Measurements from ENCODE around the gene STIP1. TPM values are rescaled to one million over a fixed set of nuclear protein-coding genes. Genes with fewer than 3 reads are reported as not detected.
A peak's percentile ranks its signal among the peaks of the same experiment; 100 is the strongest.

STIP1 gene
- total RNA-seq, 4 donors from 2014 or later: 141 to 193 (median 168) TPM

GRCh38 chr11:64208796-64209562, 23.0 kb downstream of the STIP1 start:
- Histone ChIP-seq H3K9me3 (no peaks in the 10 kb centered on the region), H3K36me3 (peaks cover 0 to 30% of the 10 kb centered on the region in 2 donors), H3K4me3 (no peak overlapping the region), H3K27ac (peak overlapping the region; percentile 70 to 78 (median 78)), H3K27me3 (no peaks in the 10 kb centered on the region), H3K4me1 (peaks cover 14 to 16% of the 10 kb centered on the region in 2 donors)
- intact Hi-C loops (cut with DNase I; ENCODE audit: low total_unique reads): no loop called here
- ATAC-seq: no peak
- in situ Hi-C loops (cut with MboI; ENCODE audit: low sequenced_read_pairs in 4 of 4): loop anchor here in 1 of 4 donors (5.0 kb wide), 1 partner anchor 93 kb away; the partner anchor contains the start of gene CATSPERZ
- TF ChIP-seq CTCF (IDR thresholded peaks at IDR 0.05 in 4 of 5, conservative IDR thresholded peaks at IDR 0.05 in 1 of 5) (no peak), POLR2A (IDR thresholded peaks at IDR 0.05) (no peak)
- DNase-seq: no peak

DNA sequence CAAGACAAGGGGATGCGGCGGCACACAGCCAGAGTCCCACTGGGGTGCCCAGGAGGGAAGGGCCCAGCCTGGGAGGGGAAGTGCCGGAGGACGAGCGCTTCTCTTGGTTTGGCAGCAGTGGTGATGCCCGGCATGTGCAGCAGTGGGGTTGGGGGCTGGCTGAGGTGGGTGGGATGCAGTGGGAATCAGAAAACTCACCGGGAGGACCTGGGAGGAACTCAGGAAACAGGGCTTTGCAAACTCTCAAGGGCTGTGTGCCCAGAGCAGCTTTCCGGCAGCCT, 23.5 kb downstream of the STIP1 start:
- Histone ChIP-seq H3K9me3 (no peaks in the 10 kb centered on the region), H3K4me1 (peaks cover 9 to 11% of the 10 kb centered on the region in 2 donors), H3K36me3 (peaks cover 0 to 26% of the 10 kb centered on the region in 2 donors), H3K27me3 (no peaks in the 10 kb centered on the region), H3K4me3 (no peak overlapping the region), H3K27ac (no peak overlapping the region)
- DNase-seq: no peak
- in situ Hi-C loops (cut with MboI; ENCODE audit: low sequenced_read_pairs in 4 of 4) (loop anchor here in 1 of 4 donors (5.0 kb wide), 1 partner anchor 93 kb away; the partner anchor contains the start of gene CATSPERZ), intact Hi-C loops (cut with DNase I; ENCODE audit: low total_unique reads) (no loop called here)
- TF ChIP-seq POLR2A (IDR thresholded peaks at IDR 0.05) (no peak), CTCF (IDR thresholded peaks at IDR 0.05 in 4 of 5, conservative IDR thresholded peaks at IDR 0.05 in 1 of 5) (no peak)
- no peak for ATAC-seq

DNA sequence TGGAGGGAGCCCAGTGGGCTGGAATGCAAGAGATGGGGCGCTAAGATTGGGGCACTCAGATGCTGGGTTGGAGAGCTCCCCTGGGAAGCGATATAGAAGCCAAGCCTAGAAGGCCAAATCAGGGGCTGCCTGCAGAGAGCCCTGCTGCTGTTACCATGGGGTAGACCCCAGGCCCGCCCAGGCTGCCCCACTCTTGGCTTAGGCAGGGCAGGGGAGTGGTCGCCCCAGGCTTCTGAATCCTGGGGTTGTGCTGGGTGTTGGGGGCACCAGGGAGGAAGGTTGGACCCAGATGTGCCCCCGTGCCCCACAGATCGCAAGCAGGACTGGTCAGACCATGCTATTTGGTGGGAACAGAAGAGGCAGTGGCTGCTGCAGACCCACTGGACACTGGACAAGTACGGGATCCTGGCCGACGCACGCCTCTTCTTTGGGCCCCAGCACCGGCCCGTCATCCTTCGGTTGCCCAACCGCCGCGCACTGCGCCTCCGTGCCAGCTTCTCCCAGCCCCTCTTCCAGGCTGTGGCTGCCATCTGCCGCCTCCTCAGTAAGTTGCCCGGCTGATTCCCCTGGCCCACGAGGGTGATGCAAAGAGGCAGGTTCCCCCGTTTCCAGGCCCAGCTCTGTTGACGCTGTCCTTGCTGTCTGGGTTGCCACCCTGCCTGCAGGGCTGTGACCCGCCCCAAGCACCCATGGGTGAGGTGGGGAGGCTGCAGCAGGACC, 24.5 kb downstream of the STIP1 start:
- no peaks in the 10 kb centered on the region for H3K27me3 ChIP-seq
- TF ChIP-seq POLR2A (IDR thresholded peaks at IDR 0.05) (no peak), CTCF (IDR thresholded peaks at IDR 0.05 in 4 of 5, conservative IDR thresholded peaks at IDR 0.05 in 1 of 5) (no peak)
- intact Hi-C loops (cut with DNase I; ENCODE audit: low total_unique reads) (no loop called here), in situ Hi-C loops (cut with MboI; ENCODE audit: low sequenced_read_pairs in 4 of 4) (no loop called here)
- H3K4me3 ChIP-seq: no peak overlapping the region
- no peak overlapping the region for H3K27ac ChIP-seq
- H3K36me3 ChIP-seq: peaks cover 0 to 24% of the 10 kb centered on the region in 2 donors
- no peak for ATAC-seq
- H3K9me3 ChIP-seq: no peaks in the 10 kb centered on the region
- peaks cover 3 to 7% of the 10 kb centered on the region in 2 donors for H3K4me1 ChIP-seq
- no peak for DNase-seq

GRCh38 chr11:64211181-64211872, 25.4 kb downstream of the STIP1 start:
- intact Hi-C loops (cut with DNase I; ENCODE audit: low total_unique reads) (no loop called here), in situ Hi-C loops (cut with MboI; ENCODE audit: low sequenced_read_pairs in 4 of 4) (no loop called here)
- ATAC-seq (no peak), DNase-seq (no peak)
- peaks cover 0 to 15% of the 10 kb centered on the region in 2 donors for H3K36me3 ChIP-seq
- no peaks in the 10 kb centered on the region for H3K27me3 ChIP-seq
- no peak overlapping the region for H3K4me3 ChIP-seq
- H3K4me1 ChIP-seq: peaks cover 2 to 7% of the 10 kb centered on the region in 2 donors
- H3K27ac ChIP-seq: no peak overlapping the region
- no peaks in the 10 kb centered on the region for H3K9me3 ChIP-seq
- TF ChIP-seq CTCF (IDR thresholded peaks at IDR 0.05 in 4 of 5, conservative IDR thresholded peaks at IDR 0.05 in 1 of 5): no peak
- no peak for TF ChIP-seq POLR2A (IDR thresholded peaks at IDR 0.05)
